Breast epithelium (tissue), 3 donors: ENCODE data around the gene ZNF221.

Experiments
- POLR2AphosphoS5 ChIP-seq, 3 donors: sonication (generic); formaldehyde crosslinking; IDR thresholded peaks; one replicate each; pipeline ENCODE4 v1.6.1; 2017; ENCODE audit warnings: antibody characterized with exemption in 3 of 3
- TF ChIP-seq, protein P1 (sequence below), 3 donors: fragments of 450-650 bp; IDR thresholded peaks; one replicate each; pipeline ENCODE4 v1.5.1; 2016 to 2017; ENCODE audit warnings: antibody characterized with exemption in 3 of 3, mild to moderate bottlenecking in 3 of 3, moderate library complexity in 3 of 3

GRCh38 chr19:43934055-43934984 is 16.7 kb upstream of the ZNF221 start:
- TF ChIP-seq, protein P1, sequence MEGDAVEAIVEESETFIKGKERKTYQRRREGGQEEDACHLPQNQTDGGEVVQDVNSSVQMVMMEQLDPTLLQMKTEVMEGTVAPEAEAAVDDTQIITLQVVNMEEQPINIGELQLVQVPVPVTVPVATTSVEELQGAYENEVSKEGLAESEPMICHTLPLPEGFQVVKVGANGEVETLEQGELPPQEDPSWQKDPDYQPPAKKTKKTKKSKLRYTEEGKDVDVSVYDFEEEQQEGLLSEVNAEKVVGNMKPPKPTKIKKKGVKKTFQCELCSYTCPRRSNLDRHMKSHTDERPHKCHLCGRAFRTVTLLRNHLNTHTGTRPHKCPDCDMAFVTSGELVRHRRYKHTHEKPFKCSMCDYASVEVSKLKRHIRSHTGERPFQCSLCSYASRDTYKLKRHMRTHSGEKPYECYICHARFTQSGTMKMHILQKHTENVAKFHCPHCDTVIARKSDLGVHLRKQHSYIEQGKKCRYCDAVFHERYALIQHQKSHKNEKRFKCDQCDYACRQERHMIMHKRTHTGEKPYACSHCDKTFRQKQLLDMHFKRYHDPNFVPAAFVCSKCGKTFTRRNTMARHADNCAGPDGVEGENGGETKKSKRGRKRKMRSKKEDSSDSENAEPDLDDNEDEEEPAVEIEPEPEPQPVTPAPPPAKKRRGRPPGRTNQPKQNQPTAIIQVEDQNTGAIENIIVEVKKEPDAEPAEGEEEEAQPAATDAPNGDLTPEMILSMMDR (IDR thresholded peaks at IDR 0.05): no peak
- TF ChIP-seq POLR2AphosphoS5 (IDR thresholded peaks at IDR 0.05): no peak
